Left kidney (tissue), 8 donors: ENCODE data around the gene GJA5. TPM values are rescaled to one million over a fixed set of nuclear protein-coding genes. Genes with fewer than 3 reads are reported as not detected.

Experiments
- DNase-seq: peaks from one replicate; pipeline ENCODE4 v3.0.0-alpha.2; 2013
- long read RNA-seq, 8 donors: transcript quantifications; one replicate each; lab custom pipeline, GENCODE V29; 2026
- polyA plus RNA-seq: library from polyadenylated mRNA; unstranded; fragments of 120-200 nt; gene quantifications from one replicate; pipeline ENCODE4 v1.2.1, GENCODE V29; 2013; ENCODE audit not compliant: insufficient read length

The GJA5 gene
- 16.3 TPM for polyA plus RNA-seq
- long read RNA-seq, donor 1, transcript GJA5-203 (2 exons, 3,183 nt), result major isoform, 15 of 15 reads
- long read RNA-seq, donor 1, partial matches to known transcripts, result 0 of 15 reads
- long read RNA-seq, donor 1, other reads (novel, unspliced or antisense), result 0 of 15 reads
- long read RNA-seq, donor 2, transcript GJA5-203 (2 exons, 3,183 nt), result major isoform, 7 of 7 reads
- long read RNA-seq, donor 2, partial matches to known transcripts, result 0 of 7 reads
- long read RNA-seq, donor 2, other reads (novel, unspliced or antisense), result 0 of 7 reads
- long read RNA-seq, donor 3, partial matches to known transcripts, result 0 of 4 reads
- long read RNA-seq, donor 3, other reads (novel, unspliced or antisense), result 0 of 4 reads
- long read RNA-seq, donor 4, result 0 reads
- long read RNA-seq, donor 5, transcript GJA5-203 (2 exons, 3,183 nt), result major isoform, 9 of 14 reads
- long read RNA-seq, donor 5, partial matches to known transcripts, result 0 of 14 reads
- long read RNA-seq, donor 5, other reads (novel, unspliced or antisense), result 5 of 14 reads
- long read RNA-seq, donor 6, transcript GJA5-203 (2 exons, 3,183 nt), result major isoform, 6 of 6 reads
- long read RNA-seq, donor 6, partial matches to known transcripts, result 0 of 6 reads
- long read RNA-seq, donor 6, other reads (novel, unspliced or antisense), result 0 of 6 reads
- long read RNA-seq, donor 7, transcript GJA5-203 (2 exons, 3,183 nt), result major isoform, 13 of 69 reads
- long read RNA-seq, donor 7, partial matches to known transcripts, result 56 of 69 reads
- long read RNA-seq, donor 7, other reads (novel, unspliced or antisense), result 0 of 69 reads
- long read RNA-seq, donor 8, transcript GJA5-203 (2 exons, 3,183 nt), result major isoform, 5 of 5 reads
- long read RNA-seq, donor 8, partial matches to known transcripts, result 0 of 5 reads
- long read RNA-seq, donor 8, other reads (novel, unspliced or antisense), result 0 of 5 reads

DNA sequence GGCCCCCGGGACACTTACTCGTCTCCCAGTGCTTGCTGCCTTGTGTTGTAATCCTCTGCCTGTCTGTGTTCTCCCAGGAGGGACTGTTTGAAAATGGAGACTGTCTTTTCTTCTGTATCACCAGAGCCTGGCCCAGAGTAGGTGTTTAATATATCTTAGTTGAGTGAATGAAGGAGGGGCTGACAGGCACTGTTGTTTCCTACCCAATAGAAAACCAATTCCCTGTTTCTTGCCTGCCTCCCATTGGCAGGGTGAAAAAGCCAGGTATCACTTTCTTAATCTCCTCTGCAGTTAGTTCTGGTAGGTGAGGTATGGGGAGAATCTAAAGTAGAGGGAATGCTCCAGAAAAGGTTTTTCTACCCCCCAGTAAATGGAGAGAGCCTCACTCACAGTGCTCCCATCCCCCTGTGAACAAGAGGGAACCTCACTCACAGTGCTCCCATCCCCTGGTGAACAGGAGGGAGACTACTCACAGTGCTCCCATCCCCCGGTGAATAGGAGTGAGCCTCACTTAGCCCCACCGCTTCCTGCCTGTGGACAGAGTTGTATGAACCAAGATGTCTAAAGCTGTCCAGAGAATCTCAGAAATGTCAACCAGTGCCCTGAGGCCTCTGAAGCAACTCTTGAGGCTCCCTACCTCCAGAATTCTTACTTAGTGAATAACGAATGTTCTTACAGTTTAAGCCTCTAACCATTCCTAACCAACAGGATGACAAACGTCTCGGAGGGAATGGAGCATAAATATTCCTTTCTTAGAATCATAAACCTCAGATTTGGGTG lies at the start of gene GJA5:
GJA5 (minus strand) TSS at position 122 of the 780 bp plus-strand sequence. CDS start 1,364 bp downstream, outside the sequence.
- DNase-seq, result no peak

DNA sequence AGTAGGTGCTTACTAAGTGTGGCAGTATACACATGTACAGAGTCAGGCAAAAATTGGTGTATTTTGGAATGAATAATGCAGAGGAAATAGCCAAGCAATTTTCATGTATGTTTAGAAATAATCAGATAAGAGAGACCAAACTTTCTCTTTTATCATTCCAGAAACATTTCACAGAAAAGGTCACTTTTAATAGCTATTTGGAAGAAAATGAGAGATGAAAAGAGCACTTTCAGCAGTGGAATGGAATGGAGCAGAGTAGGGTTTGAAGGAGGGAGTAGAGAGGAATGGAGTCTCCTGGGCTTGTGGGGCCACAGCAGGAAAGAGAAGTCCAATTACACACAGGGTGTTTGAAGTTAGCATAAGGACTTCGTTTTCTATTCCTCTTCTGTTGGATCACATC lies 48.8 kb upstream of the GJA5 start:
- no peak for DNase-seq

DNA sequence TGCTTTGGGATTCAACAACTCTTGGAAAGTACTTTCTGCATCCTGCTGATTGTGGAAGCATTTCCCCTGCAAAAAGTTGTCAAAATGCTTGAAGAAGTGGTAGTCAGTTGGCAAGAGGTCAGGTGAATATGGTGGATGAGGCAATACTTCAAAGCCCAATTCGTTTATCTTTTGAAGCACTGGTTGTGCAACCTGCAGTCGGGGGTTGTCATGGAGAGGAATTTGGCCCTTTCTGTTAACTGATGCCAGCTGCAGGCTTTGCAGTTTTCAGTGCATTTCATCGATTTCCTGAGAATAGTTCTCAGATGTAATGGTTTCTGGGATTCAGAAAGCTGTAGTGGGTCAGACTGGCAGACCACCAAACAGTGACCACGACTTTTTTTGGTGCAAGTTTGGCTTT lies 47.6 kb upstream of the GJA5 start:
- DNase-seq, result no peak

DNA sequence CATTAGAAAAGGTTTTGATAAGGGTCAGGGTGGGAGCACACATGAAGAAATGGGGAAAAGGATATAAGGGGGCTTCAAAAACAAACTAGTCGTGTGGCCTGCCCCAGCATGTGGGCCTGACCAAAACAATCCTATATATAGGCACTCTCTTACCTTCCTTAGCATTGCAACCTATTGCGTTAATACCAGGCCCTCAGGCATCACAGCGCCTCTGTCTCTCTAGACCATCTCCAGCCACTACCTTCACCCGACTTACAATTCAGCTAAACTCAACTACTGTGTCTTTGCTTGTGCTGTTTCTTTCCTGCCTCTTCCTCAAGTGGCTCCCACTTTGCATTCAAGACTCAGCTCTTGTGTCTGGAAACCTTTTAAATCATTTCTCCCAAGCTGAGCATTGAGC lies 47.0 kb upstream of the GJA5 start:
- DNase-seq, result no peak

DNA sequence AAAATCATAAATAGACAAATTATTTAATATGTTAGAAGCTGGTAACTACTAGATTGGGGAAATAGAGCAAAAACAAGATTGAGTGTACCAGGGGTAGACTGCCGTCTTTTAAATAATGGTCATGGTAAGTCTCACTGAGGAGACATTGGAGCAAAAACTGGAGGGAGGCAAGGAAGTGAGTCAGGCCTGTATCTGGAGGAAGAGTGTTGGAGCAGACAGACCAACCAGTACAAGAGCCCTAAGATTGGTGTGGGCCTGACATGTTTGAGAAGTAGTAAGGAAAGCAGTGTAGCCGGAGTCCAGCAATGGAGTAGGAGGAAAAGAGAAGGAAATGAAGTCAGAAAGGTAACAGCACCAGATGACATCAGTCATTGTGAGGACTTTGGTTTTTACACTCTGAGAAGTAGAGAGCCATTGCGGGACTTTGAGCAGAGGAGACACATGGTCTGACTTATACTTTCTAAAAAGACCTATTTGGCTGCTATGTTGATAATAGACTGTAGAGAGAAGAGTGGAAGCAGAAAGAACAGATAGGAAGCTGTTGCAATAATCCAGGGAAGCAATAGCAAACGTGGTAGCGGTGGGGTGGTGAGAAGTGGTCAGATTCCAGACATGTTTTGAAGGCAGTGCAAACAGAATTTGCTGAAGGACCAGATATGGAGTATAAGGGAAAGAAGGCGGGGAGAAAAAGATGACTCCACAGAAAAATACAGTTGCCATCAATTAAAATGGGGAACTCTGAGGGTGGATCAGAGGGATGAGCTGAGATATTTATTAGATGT lies 44.7 kb upstream of the GJA5 start:
- DNase-seq, result no peak

DNA sequence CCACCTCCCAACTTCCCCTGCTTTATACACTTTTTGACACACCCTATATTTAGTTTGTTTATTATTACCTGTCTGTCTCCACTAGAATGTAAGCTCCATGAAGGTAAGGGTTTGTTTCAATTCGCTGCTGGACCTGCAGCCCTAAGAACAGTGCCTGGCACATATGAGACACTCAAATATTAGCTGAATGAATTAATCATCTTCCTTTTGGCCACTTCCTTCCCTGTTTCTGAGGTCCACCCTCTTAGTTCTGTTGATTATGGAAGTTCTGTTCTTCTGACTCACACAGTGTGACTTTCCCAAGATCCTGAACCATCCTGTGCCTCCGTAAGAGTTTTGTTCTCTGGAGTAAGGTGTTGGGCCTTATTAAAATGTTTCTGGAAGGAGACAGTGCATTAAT lies 40.4 kb upstream of the GJA5 start:
- no peak for DNase-seq

DNA sequence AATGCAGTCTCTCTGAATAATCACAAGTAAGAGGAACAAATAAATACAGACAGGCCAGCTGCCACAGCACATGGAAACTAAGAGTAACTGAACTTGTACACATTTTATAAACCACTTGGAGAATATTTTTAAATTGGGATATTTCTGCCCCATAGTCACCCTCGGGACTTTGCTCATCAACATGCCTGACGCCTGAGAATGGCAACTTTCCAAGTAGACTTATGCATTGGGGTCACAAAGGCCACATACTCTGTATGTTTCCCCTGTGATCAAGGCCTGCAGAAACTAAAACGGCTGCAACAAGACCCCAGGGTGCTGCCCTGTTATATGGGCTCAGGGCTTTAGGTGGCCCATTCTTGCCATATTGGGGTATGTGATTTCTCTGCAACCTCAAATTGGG lies 38.3 kb upstream of the GJA5 start:
- no peak for DNase-seq

DNA sequence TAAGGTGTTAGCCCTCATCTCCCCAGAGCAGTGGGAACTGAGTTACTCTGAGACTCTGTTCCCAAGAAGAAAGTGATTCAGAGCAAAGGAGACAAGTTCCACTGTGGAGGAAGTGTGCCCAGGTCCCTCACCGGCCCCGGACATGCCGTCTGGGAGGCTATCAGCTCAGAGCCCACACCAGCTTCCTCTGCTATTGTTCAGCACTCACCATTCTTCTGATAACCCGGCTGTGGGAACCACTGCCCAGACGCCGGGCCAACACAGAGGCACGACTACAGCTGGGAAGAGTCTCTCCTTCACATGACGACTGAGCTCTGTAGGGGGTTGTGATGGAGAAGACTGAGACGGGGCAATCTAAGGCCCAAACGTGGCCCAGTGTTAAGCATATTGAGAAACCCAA lies 34.2 kb upstream of the GJA5 start:
- DNase-seq, result no peak

DNA sequence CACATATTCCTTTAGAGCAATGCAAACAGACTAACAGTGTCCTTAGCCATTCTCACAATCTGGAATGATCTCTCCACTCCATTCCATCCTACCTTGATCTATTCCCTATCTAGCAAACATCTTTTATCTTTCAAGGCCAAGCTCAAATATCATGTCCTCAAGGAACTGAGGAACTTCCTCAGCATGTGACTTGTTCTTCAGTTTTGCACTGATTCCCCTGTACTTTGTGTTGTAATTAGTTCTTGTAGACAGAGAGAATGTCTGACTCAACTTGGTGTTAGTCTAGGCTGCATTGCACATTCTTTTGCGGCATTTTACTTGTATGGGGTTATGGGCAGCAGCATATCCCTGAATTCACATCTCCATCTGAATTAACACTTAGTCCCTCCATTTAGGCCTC lies 31.5 kb upstream of the GJA5 start:
- no peak for DNase-seq

DNA sequence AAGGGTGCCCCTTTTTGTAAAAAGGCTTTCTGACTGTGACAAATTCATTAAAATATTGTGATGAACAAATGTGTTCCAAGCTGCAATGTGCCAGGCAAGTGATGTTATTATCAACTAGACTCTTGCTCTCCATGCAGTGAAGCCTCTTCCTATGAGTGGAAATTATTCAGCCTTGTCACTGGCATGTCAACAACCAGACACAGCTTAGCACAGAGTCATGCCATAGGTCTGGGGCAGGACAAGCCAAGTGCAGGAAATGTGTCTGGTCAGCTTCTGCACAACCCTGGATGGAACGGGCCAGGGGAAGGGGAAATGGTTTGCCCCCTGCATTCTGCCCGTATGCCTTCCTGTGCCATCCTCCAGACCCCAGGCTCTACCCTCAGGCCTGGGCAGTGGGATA lies 27.4 kb upstream of the GJA5 start:
- no peak for DNase-seq

DNA sequence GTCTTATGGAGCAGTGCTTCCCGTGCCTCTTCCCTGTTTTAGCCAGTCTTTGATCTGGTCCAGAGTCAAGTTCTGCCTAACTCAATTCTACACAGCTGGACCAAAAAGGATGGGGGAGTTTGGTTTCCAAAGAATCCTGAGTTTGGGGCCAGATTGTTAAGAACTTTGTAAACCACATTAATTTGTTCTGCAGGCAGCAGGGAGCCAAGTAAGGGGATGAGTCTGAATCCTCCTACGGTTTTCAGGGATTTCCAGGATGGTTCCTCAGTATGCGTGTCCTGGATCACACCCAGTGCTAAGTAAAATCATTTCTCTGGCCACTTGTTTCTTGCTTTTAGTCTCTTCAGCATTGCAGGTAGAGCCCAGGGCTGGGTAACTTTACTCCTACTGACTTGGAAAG lies 26.1 kb upstream of the GJA5 start:
- DNase-seq, result no peak

DNA sequence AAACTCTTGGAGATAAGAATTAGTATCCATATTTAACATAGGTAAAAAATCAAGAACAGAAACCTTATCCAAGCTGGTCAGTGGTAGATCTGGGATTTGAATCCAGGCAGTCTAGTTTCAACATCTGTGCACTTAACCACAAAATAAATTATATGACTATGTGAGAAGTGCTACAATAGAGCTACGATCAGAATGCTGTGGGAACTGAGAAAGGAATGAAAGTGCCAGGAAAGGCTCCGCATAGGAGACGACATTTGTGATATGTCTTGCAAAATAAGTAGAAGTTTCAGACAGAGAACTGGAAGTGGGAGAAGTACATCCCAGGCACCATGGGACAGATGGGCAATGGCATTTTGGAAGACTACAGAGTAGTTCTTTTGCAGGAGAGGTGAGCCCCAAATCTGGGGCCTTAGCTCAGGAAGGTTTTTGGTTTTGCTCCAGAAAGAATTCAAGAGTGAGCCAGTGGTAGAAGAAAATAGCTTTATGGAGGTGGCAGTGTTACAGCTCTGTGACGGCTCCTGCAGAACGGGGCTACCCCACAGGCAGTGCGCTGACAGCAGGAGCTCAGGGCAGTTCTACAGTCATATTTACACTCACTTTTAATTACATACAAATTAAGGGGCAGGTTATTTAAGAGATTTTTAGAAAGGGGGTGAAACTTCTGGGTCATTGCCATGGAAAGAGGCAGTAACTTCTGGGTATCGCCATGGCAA lies 25.5 kb upstream of the GJA5 start:
- no peak for DNase-seq

DNA sequence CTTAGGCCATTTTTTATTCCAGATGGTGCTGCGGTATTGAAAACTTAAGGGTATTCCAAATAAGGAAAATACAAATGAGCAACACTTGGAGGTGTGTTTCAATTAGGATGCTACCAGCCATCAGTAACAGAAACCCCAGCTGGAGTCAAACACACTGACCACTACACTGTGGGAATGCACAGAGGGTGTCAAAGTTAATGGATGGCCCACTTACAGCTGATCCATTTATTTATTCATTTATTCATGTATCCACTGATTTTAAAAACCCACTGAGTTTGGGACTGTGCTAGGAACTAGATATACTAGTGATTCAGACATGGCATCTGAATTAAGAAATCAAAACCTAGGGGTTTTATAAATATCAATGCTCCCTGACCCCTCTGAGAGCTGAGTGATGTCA lies 24.5 kb upstream of the GJA5 start:
- no peak for DNase-seq

DNA sequence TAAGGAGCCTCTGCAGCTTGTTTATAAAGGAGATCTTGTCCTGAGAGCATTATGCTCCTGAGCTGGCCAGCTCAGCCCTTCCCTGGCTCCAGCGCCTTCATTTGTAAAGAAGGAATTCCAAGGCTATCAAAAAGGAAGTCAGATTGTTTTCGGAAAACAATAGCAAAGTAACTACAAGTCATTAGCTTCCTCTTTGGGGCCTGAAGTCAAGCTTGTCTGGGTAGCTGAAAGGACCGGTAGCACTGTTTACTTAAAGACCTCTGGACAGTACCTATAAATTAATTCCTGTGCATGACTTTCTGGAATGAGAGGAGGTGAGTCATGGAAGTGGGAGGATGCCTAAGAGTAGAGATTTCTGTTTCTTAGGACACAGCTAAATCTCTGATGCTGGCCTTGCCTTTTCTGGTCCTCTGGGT lies 20.7 kb upstream of the GJA5 start:
- no peak for DNase-seq

DNA sequence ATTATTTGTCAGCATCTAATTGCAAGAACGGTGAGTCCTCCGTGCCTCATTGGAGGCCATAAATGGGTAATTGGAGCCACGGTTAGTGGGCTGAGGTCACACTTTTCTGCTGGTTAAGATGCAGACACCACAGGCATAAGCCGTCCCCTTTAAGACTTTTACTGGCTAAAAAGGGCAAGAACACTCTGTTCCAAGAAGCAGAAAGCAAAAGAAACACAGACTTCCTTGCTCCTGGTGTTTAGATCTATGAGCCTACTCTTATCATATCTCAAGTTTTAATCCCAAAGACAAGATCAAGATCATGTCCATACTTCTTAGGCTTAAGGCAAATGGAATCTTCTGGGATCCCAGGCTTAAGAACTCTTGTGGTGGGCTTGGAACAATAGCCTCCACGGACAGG lies 17.3 kb upstream of the GJA5 start:
- DNase-seq, result no peak

DNA sequence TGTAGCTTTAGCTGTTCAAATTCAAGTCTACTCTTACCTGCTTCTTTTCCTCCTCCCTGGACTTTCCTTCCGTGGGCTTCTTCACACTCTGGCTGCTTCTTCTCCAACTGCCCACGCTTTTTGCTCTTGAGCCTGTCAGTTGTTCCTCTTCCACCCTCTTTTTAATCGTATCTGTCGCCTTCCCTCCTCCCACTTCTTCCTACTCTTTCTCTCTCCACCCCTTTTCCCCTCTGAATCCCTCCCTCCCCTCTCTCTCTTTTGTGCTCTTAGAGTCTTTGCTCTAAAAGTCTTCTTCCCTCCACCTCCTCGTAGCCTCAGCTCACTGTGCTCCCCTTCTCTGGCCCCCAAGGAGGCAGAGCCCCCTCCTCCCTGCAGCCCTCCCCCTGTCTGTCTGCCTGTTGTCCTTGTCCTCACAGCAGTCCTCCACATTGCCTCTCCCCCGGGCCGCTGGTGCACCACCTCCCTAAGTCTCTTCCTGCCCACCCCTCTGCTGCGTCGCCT lies 12.9 kb upstream of the GJA5 start:
- DNase-seq, result peak; percentile 5

DNA sequence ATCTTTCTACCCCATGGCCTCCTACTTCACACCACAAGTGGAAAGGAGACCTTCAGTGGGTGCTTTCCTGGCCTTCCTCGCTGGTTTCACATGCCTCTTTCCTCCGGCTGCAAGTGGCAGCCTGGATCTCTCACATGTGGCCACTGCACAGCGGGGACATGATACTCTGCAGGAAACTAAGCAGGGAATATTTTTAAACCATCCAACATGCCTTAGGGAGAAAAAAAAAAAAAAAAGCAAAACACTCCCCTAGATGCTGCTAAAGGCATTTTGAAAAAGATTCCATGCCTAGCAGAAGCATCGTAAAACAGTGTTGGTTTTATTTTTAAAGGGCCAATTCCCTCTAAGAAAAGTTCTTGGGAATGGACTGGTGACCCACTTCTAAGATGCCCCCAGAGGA lies 12.2 kb upstream of the GJA5 start:
- DNase-seq, result no peak

DNA sequence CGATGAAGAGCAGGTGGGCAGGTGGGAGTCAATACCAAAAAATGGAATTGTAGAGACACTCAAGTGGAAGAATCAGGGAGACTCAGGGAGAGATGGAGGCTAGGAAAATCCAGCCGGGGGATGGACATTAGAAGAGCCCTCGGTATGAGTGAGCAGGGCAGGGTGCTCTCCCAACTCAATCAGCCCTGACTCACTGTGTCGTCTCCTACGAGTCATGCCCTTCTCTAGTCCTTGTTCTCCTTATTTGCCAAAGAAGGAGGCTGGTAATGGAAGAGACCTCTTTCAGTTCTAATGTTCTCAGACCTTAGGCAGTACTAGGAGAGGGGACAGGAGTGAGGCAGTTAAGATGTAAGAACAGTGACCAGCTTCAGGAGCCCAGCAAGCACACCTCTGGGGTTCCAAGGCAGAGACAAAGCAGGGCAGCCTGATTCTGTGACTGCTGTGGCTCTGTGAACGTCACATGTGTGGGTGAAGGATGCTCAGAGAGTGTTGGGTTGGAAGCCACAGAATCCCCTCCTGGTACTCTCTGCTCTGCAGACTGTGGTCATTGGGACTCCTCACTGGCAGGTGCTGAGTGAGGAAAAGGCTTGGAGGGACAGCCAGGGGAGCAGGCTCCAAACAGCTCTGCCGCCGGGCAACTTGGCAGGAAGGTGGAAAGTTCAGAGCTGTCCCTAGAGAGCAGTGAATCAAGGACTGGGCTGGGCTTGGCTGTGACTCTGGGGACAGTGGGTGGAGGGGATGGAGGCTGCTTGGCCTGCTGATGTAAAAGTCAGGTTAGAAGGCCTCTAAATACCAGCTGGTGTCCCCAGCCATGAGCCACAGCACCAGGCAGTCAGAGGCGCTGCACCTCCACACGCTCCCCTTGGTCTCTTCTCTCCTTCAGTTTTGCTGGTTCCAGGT lies 11.1 kb upstream of the GJA5 start:
- no peak for DNase-seq

DNA sequence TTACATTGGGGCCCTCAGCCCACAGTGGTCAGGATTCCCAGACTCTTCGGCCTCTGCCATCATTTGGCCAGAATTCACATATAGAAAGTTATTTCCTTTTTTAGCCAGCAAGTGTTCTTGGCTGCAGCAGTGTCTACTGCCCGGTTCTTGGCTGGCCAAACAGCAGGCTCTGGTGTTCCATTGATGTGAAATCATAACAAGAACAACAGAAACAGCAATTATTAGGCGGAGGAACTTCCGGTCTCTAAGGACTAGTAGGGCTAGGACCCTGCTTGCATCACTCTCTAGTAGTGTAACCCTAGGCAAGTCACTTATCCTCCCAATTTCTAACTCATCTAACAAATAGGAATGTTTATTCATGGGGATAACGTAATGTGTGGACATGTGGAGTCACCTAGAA lies 8.7 kb upstream of the GJA5 start:
- no peak for DNase-seq

DNA sequence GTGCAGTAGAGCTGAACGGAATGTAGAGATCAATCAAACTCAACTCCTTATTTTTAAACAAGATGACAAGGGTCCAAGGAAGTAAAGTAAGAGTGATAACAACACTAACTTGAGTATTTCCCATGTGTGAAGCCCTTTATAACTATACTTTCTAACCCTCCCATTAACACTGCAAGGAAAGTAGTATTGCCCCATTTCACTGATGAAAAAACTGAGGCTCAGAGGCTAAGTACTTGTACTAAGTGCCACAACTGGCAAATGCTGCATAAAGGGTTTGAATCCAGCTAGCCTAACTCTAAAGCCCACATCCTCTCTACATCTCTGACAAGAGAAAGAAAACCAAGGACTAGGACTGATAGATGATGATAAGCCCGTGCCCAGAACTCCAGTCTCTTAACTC lies 8.2 kb upstream of the GJA5 start:
- DNase-seq, result no peak
